ENCODE measurements around the gene BCAS4.

DNA sequence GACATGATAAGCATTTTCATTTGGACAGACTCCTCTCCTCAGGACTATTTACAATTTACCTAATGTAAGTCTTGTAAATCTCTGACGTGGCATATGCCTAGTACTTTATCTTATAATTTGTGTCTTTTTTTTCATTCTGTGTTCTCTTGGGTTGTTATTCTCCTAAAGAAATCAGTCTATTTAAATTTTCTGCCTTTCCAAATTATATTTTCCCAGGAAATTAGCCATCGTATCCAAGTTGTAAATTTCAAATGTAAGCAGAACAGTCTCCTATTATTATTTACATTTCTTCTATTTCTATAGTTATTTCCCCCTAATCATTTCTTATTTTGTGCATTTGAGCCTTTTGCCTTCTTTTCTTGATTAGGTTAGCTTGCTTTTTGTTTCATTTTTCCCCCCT lies 17.5 kb upstream of the BCAS4 start:
- TF ChIP-seq, protein P1, sequence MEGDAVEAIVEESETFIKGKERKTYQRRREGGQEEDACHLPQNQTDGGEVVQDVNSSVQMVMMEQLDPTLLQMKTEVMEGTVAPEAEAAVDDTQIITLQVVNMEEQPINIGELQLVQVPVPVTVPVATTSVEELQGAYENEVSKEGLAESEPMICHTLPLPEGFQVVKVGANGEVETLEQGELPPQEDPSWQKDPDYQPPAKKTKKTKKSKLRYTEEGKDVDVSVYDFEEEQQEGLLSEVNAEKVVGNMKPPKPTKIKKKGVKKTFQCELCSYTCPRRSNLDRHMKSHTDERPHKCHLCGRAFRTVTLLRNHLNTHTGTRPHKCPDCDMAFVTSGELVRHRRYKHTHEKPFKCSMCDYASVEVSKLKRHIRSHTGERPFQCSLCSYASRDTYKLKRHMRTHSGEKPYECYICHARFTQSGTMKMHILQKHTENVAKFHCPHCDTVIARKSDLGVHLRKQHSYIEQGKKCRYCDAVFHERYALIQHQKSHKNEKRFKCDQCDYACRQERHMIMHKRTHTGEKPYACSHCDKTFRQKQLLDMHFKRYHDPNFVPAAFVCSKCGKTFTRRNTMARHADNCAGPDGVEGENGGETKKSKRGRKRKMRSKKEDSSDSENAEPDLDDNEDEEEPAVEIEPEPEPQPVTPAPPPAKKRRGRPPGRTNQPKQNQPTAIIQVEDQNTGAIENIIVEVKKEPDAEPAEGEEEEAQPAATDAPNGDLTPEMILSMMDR (IDR thresholded peaks at IDR 0.05): no peak
- TF ChIP-seq E2F4 (CRISPR knock-in tag; IDR thresholded peaks at IDR 0.05; ENCODE audit: borderline replicate concordance, low read depth): no peak
- no peak for TF ChIP-seq FOXP4 (CRISPR knock-in tag; IDR thresholded peaks at IDR 0.05)
- TF ChIP-seq TCF7 (CRISPR knock-in tag; IDR thresholded peaks at IDR 0.05; ENCODE audit: low read depth): no peak
- TF ChIP-seq GABPB1 (CRISPR knock-in tag; IDR thresholded peaks at IDR 0.05): no peak
- TF ChIP-seq TP53 (CRISPR knock-in tag; IDR thresholded peaks at IDR 0.05): no peak
- TF ChIP-seq ZNF317 (CRISPR knock-in tag; IDR thresholded peaks at IDR 0.05; ENCODE audit: borderline replicate concordance, low read depth): no peak
- TF ChIP-seq RELA (CRISPR knock-in tag; IDR thresholded peaks at IDR 0.05; ENCODE audit: borderline replicate concordance): no peak
- no peak for TF ChIP-seq NR2C2 (CRISPR knock-in tag; IDR thresholded peaks at IDR 0.05)
- no peak for TF ChIP-seq ZSCAN18 (CRISPR knock-in tag; IDR thresholded peaks at IDR 0.05)
